ENCODE measurements around the gene TFDP2.

DNA sequence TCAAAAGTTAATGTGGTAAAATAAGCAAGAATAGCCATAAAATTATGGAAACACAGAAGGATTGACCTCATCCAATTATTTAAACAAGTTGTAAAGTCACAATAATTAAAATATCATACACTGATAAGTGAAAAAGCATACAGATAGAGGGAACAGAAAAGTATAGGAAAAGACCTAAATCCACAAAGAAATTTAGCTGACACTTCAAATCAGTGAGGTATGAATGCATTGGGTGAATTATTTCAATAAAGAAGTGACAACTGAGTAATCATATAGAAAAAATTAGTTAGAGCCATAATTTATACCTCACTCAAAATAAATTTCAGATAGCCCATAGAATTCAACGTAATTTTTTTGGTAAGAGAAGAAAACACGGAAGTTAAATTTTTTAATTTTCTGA lies 25.1 kb downstream of the TFDP2 start:
- TF ChIP-seq, protein P1, sequence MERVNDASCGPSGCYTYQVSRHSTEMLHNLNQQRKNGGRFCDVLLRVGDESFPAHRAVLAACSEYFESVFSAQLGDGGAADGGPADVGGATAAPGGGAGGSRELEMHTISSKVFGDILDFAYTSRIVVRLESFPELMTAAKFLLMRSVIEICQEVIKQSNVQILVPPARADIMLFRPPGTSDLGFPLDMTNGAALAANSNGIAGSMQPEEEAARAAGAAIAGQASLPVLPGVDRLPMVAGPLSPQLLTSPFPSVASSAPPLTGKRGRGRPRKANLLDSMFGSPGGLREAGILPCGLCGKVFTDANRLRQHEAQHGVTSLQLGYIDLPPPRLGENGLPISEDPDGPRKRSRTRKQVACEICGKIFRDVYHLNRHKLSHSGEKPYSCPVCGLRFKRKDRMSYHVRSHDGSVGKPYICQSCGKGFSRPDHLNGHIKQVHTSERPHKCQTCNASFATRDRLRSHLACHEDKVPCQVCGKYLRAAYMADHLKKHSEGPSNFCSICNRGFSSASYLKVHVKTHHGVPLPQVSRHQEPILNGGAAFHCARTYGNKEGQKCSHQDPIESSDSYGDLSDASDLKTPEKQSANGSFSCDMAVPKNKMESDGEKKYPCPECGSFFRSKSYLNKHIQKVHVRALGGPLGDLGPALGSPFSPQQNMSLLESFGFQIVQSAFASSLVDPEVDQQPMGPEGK (CRISPR knock-in tag; IDR thresholded peaks at IDR 0.05; ENCODE audit: borderline replicate concordance) = no peak
- TF ChIP-seq OSR1 (CRISPR knock-in tag; IDR thresholded peaks at IDR 0.05) = no peak
- TF ChIP-seq ZNF70 (CRISPR knock-in tag; IDR thresholded peaks at IDR 0.05) = no peak
- TF ChIP-seq ZFP3 (CRISPR knock-in tag; IDR thresholded peaks at IDR 0.05) = no peak
- TF ChIP-seq ZFP30 (CRISPR knock-in tag; IDR thresholded peaks at IDR 0.05) = no peak
